HUES48 (cell line): ENCODE measurements around the gene CDC34.

Experiments
- H3K27ac ChIP-seq: one replicate; pipeline ENCODE4 v1.7.0; 2013; ENCODE audit warnings: low read depth, low read length, inconsistent platforms
- H3K27me3 ChIP-seq: 2 replicates; pipeline ENCODE4 v1.6.1; 2013; ENCODE audit warnings: mild to moderate bottlenecking, low read length; ENCODE audit not compliant: control insufficient read depth, insufficient read depth
- H3K36me3 ChIP-seq: 2 replicates; pipeline ENCODE4 v1.6.1; 2013; ENCODE audit warnings: low read length; ENCODE audit not compliant: control insufficient read depth, insufficient read depth
- H3K4me1 ChIP-seq: 2 replicates; pipeline ENCODE4 v1.6.1; 2013; ENCODE audit warnings: mild to moderate bottlenecking, low read length; ENCODE audit not compliant: control insufficient read depth, insufficient read depth
- H3K4me3 ChIP-seq: 2 replicates; pipeline ENCODE4 v1.5.1; 2013; ENCODE audit warnings: mild to moderate bottlenecking, low read depth, low read length
- H3K9ac ChIP-seq: 2 replicates; pipeline ENCODE4 v1.6.1; 2013; ENCODE audit warnings: mild to moderate bottlenecking, low read depth, low read length, moderate library complexity
- H3K9me3 ChIP-seq: 2 replicates; pipeline ENCODE4 v1.6.1; 2013; ENCODE audit warnings: low read length; ENCODE audit not compliant: control insufficient read depth, insufficient read depth

The CDC34 gene

DNA sequence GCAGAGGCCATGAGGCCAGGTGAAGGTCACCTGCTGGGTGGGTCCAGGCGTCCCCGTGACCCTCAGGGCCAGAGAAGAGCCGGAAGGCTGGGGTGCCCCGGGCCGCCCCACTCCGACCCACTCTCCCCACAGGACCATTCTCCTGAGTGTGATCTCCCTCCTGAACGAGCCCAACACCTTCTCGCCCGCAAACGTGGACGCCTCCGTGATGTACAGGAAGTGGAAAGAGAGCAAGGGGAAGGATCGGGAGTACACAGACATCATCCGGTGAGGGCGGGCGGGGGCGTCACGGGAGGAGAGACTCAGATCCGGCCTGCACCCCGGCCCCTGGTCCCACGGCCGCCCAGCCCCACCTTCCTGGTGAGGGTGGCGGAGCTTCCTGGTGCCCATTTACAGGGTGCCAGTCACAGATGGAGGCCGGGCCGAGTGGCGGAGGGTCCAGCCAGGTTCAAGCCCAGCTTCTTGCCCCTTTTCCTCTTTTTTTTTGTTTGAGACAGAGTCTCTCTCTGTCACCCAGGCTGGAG lies 5.4 kb downstream of the CDC34 start:
- Histone ChIP-seq H3K4me3 (no peak overlapping the region), H3K9ac (no peak overlapping the region), H3K9me3 (no peaks in the 10 kb centered on the region), H3K27me3 (no peaks in the 10 kb centered on the region), H3K27ac (no peak overlapping the region), H3K4me1 (peaks cover 10% of the 10 kb centered on the region; the same call in 1 of the 2 replicates), H3K36me3 (peaks cover 55% of the 10 kb centered on the region)

DNA sequence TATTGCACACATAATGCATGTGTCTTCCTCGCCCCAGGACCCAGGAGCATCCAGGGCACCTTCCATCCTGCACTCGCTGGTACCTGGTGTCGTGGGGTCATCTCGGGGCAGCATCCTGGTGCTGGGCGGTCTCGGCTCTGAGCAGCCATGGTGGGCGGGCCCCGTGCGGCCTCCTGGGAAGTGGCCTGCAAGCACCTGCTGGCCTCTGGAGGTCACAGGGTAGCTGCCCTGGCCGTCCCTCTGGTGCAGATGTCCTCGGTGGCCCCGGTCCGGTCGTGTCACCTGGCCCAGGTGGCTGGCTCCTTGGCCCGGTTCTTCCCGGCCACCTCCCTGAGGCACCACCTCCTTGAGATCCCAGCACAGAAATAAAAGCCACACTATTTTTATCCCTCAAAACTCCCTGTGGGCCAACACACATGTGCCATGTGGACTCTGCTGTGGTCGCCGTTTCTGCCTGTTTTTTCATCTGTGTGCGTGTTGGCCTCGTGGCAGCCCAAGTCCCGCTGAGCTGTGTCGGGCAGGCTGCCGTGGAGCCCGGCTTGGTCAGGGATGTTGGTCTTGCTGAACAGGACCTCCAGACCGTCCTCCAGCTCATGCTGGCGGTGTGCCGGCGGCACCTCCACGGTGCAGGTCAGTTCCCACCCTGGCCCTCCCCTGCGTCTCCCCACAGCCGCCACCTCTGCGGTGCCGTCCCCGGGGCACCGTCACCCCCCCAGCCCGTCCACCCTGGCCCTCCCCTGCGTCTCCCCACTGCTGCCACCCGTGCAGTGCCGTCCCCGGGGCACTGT lies 7.3 kb downstream of the CDC34 start:
- H3K27me3 ChIP-seq, result no peaks in the 10 kb centered on the region
- H3K36me3 ChIP-seq, result peaks cover 61% of the 10 kb centered on the region
- no peaks in the 10 kb centered on the region; the same call in 1 of the 2 replicates for H3K4me1 ChIP-seq
- H3K9me3 ChIP-seq, result no peaks in the 10 kb centered on the region
- no peak overlapping the region for H3K4me3 ChIP-seq
- no peak overlapping the region for H3K9ac ChIP-seq
- H3K27ac ChIP-seq, result no peak overlapping the region

DNA sequence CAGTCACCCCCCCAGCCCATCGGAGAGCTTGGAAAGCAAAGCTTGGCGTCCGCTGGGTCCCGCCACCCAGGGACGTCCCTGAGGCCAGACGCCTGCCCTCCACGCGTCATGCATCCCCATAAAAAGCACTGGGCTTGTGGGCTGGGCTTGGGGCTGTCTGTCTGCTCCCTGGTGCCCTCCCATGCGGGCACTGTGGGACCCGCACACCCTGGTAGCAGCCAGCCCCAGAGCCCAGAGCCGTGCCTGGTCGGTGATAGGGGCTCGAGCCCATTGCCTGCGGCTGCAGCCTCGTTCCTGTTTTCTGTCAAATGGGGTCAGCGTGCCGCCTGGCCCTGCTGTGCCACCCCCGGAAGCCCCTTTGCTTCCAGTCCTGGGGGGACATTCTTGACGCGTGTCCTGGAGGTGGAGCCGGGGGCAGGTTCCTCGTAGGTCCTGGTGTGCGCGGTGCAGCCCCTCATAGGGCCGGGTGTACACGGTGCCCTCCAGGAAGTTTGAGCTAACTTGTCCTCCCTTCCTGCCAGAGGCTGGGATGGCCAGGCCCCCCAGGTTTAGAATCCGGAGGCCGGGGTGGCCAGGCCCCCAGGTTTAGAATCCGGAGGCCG lies 8.0 kb downstream of the CDC34 start:
- H3K27ac ChIP-seq, result no peak overlapping the region
- no peak overlapping the region for H3K4me3 ChIP-seq
- no peaks in the 10 kb centered on the region for H3K27me3 ChIP-seq
- no peaks in the 10 kb centered on the region for H3K4me1 ChIP-seq
- peaks cover 61% of the 10 kb centered on the region for H3K36me3 ChIP-seq
- no peak overlapping the region for H3K9ac ChIP-seq
- no peaks in the 10 kb centered on the region for H3K9me3 ChIP-seq

DNA sequence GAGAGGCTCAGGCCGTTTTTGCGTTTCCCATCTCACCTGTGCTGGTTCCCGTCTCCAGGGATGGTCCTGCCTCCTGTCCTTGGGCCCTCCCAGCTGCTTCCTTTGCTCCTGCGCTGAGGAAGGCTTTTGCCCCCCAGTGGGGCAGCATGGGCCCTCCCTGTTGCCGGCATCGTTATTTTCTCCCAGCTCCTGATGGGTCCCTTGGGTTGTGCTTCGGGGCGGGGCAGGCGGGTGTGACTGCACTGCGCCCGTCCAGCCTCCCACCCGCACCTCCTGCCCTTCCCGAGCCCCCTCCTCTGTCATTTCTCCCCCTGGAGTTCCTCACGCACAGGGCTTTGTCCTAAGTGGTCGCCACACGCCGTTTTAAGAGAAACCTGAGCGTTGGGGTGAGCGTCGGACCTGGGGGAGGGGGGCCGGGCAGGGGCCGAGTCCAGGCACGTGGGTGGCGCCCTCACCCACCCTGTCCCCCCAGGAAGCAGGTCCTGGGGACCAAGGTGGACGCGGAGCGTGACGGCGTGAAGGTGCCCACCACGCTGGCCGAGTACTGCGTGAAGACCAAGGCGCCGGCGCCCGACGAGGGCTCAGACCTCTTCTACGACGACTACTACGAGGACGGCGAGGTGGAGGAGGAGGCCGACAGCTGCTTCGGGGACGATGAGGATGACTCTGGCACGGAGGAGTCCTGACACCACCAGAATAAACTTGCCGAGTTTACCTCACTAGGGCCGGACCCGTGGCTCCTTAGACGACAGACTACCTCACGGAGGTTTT lies 9.5 kb downstream of the CDC34 start:
- peaks cover 49% of the 10 kb centered on the region for H3K36me3 ChIP-seq

GRCh38 chr19:541699-542098 lies 10.1 kb downstream of the CDC34 start:
- Histone ChIP-seq H3K36me3 (peaks cover 42% of the 10 kb centered on the region), H3K27ac (no peak overlapping the region), H3K9me3 (no peaks in the 10 kb centered on the region), H3K4me1 (no peaks in the 10 kb centered on the region), H3K9ac (no peak overlapping the region), H3K4me3 (no peak overlapping the region), H3K27me3 (no peaks in the 10 kb centered on the region)

More for the DNA sequence above, 9.5 kb downstream of the CDC34 start:
- Histone ChIP-seq H3K9ac (no peak overlapping the region), H3K4me3 (no peak overlapping the region), H3K9me3 (no peaks in the 10 kb centered on the region), H3K27me3 (no peaks in the 10 kb centered on the region), H3K4me1 (no peaks in the 10 kb centered on the region), H3K27ac (no peak overlapping the region)

DNA sequence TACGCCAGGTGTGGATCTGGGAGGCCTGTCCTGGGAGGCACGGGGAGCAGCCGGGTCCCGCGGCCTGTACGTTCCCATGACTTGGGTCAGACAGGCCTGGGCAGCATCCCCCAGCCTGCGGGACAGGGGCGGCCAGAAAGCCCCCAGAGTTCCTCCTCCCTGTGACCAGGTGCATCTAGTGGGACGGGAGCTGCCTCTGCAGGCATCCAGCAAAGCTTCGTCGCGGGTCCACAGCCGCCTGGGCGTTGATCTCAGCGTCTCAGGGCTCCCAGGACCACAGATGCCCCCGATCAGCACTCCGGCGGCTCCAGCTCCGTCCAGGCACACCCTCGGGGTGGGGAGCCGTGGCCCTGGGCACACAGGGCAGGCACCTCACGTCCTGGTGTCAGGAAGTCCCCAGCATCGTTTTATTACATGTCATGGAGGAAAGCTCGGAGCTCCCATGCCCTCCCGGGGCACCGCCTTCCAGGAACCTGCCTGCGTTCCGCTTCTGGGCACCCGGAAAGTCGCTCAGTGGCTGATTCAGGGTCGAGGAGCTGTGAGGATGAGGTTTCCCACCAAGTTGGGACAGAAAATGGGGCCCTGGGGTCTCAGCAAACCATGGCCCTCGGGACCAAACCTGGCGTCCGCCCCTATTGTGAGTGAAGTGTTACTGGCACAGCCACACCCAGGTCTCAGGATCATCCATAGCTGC lies 10.8 kb downstream of the CDC34 start:
- H3K9me3 ChIP-seq, result no peaks in the 10 kb centered on the region
- H3K36me3 ChIP-seq, result peaks cover 38% of the 10 kb centered on the region
- H3K4me1 ChIP-seq, result no peaks in the 10 kb centered on the region
- no peaks in the 10 kb centered on the region for H3K27me3 ChIP-seq
- H3K9ac ChIP-seq, result no peak overlapping the region
- H3K4me3 ChIP-seq, result no peak overlapping the region
- no peak overlapping the region for H3K27ac ChIP-seq

DNA sequence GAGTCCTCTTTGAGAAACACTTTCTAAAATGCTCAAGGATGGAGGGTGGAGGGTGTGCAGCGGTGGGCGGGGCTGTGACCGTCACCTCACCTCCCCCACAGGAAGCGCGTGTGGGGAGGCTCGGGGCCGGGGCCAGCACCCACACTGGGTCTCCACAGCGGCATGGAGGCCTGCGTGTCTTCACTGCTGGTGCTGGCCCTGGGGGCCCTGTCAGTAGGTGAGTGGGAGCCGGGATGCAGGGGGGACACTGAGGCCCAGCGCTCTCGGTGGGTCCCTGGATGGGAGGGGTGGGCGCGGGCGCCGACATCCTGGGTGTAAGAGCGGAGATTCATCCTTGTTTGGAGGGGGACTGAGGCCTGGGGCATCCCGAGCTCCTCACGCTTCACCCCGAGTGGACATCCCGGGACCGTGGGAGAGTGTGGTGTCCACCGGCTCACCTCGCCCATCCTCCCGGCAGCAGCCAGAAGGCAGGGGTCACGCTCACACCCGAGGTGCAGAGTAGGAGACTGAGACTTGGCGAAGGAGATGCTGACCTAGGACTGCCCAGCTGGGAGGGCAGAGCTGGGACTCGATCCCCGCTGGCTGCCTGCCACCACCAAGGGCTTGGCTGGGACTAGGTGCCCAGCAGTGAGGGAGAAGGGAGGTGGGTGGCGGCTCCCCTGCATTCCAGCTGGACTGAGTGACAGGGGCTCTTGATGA lies 12.5 kb downstream of the CDC34 start, which contains the start of gene GZMM:
TSS of gene GZMM (plus strand) at position 144 of the 699 bp plus-strand sequence. CDS start at position 163, 19 bp downstream.
- H3K9ac ChIP-seq, result no peak within 1 kb of the TSS
- no peak within 1 kb of the TSS for H3K27ac ChIP-seq
- H3K27me3 ChIP-seq, result no peaks in the 10 kb centered on the region
- H3K36me3 ChIP-seq, result peaks cover 22% of the 10 kb centered on the region
- H3K9me3 ChIP-seq, result no peaks in the 10 kb centered on the region
- H3K4me1 ChIP-seq, result no peaks in the 10 kb centered on the region
- H3K4me3 ChIP-seq, result no peak within 1 kb of the TSS

DNA sequence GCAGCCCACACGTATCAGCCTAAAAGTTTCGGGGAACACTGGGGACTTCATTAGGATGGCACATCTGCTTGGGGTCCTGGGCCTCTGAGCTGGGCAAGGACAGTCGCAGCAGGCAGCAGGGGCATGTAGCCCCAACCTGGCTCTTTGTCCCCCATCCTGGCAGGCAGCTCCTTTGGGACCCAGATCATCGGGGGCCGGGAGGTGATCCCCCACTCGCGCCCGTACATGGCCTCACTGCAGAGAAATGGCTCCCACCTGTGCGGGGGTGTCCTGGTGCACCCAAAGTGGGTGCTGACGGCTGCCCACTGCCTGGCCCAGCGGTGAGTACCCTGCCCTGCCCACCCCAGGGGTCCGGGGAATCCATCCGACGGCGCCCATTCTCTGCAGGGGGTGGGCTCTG lies 15.6 kb downstream of the CDC34 start:
- H3K4me3 ChIP-seq, result no peak overlapping the region
- peaks cover 5% of the 10 kb centered on the region; the same call in 1 of the 2 replicates for H3K36me3 ChIP-seq
- H3K9me3 ChIP-seq, result no peaks in the 10 kb centered on the region
- no peak overlapping the region for H3K9ac ChIP-seq
- no peaks in the 10 kb centered on the region for H3K27me3 ChIP-seq
- no peak overlapping the region for H3K27ac ChIP-seq
- no peaks in the 10 kb centered on the region for H3K4me1 ChIP-seq

GRCh38 chr19:547836-548720 lies 16.5 kb downstream of the CDC34 start:
- Histone ChIP-seq H3K9ac (no peak overlapping the region), H3K4me1 (no peaks in the 10 kb centered on the region)

More at GRCh38 chr19:547836-548720, 16.5 kb downstream of the CDC34 start:
- H3K27ac ChIP-seq, result no peak overlapping the region
- H3K27me3 ChIP-seq, result no peaks in the 10 kb centered on the region
- no peaks in the 10 kb centered on the region for H3K36me3 ChIP-seq
- H3K9me3 ChIP-seq, result no peaks in the 10 kb centered on the region
- no peak overlapping the region for H3K4me3 ChIP-seq
